HepG2 (cell line): ENCODE measurements around the gene L3MBTL4. TPM values are rescaled to one million over a fixed set of nuclear protein-coding genes. Genes with fewer than 3 reads are reported as not detected.

Experiments used
- ATAC-seq: fragments of 200-7000 bp; cut with Tn5 transposase; 3 replicates; pipeline ENCODE4 v1.9.1; 2020; ENCODE audit warnings: mild to moderate bottlenecking, moderate library complexity
- BruUV-seq: library from RNA; stranded (reverse); fragments of 400-500 nt; replicated peaks from 2 replicates; lab custom pipeline; 2021; lab: Mats Ljungman, UMichigan
- CTCF ChIA-PET: fragments of 300-600 bp; formaldehyde crosslinking; extraction: SDS; loops from one replicate; lab custom pipeline; 2021; ENCODE audit warnings: low total read pairs, inconsistent platforms, low intra/inter-chr PET ratio; lab: Yijun Ruan, JAX
- POLR2A ChIA-PET: fragments of 350-600 bp; sonication (Branson Sonifier 250); formaldehyde crosslinking; loops from one replicate; lab custom pipeline; 2020; ENCODE audit warnings: antibody characterized with exemption, inconsistent platforms; lab: Yijun Ruan, JAX
- DNase-seq: peaks from one replicate; pipeline ENCODE4 v3.0.0-alpha.2; 2015; ENCODE audit warnings: low spot score
- FAIRE-seq: peaks from 3 replicates; lab custom pipeline; 2011; peaks lifted over from hg19 to GRCh38; lab: Jason Lieb, UNC
- H2AFZ ChIP-seq: one replicate; pipeline ENCODE4 v1.6.1; 2011; ENCODE audit warnings: low read length, inconsistent platforms
- H3K27ac ChIP-seq: fragments of 300-600 bp; 3 replicates; pipeline ENCODE4 v1.8.0; 2011; ENCODE audit warnings: mixed run types, mild to moderate bottlenecking, mixed read lengths, low read length, inconsistent platforms; ENCODE audit not compliant: insufficient read depth; ENCODE audit errors: extremely low read length
- H3K27me3 ChIP-seq, 2 experiments: fragments of 200-600 bp in 1 of 2; 2 replicates in 1 of 2; 3 replicates in 1 of 2; pipeline versions ENCODE4 v1.6.0 to v1.8.0; 2011; ENCODE audit warnings: low read length in 2 of 2, mild to moderate bottlenecking in 2 of 2, moderate library complexity in 2 of 2, inconsistent platforms in 1 of 2; ENCODE audit not compliant: insufficient read depth in 2 of 2, control insufficient read depth in 1 of 2
- H3K36me3 ChIP-seq, 2 experiments: fragments of 200-600 bp in 1 of 2; replicated peaks in 1 of 2; 2 replicates in 1 of 2; 3 replicates in 1 of 2; pipeline versions ENCODE4 v1.5.1 to v1.8.0; 2011; ENCODE audit warnings: low read length in 2 of 2, inconsistent platforms in 1 of 2; ENCODE audit not compliant: insufficient read depth in 2 of 2, control insufficient read depth in 1 of 2
- H3K4me1 ChIP-seq: 2 replicates; pipeline ENCODE4 v1.5.1; 2012; ENCODE audit warnings: low read length, inconsistent platforms; ENCODE audit not compliant: insufficient read depth
- H3K4me2 ChIP-seq: 2 replicates; pipeline ENCODE4 v1.6.0; 2011; ENCODE audit warnings: low read depth, low read length, inconsistent platforms
- H3K4me3 ChIP-seq, 3 experiments: fragments of 200-600 bp in 1 of 3; sonication (generic), shearing (Covaris generic) in 1 of 3; replicated peaks in 1 of 3; 2 replicates each; pipeline ENCODE4 v1.5.1; 2011 to 2016; ENCODE audit warnings: low read length in 3 of 3, inconsistent platforms in 2 of 3, low read depth in 2 of 3, mild to moderate bottlenecking in 2 of 3, control low read depth in 1 of 3, mixed read lengths in 1 of 3; ENCODE audit not compliant: insufficient read depth in 1 of 3
- H3K79me2 ChIP-seq: one replicate; pipeline ENCODE4 v1.6.1; 2011; ENCODE audit warnings: low read length, inconsistent platforms; ENCODE audit not compliant: insufficient read depth
- H3K9ac ChIP-seq: 2 replicates; pipeline ENCODE4 v1.6.0; 2011; ENCODE audit warnings: mild to moderate bottlenecking, low read depth, low read length, inconsistent platforms; ENCODE audit not compliant: insufficient read depth
- H3K9me3 ChIP-seq: 2 replicates; pipeline ENCODE4 v1.5.1; 2012; ENCODE audit warnings: mild to moderate bottlenecking, low read length
- H4K20me1 ChIP-seq: 2 replicates; pipeline ENCODE4 v1.6.0; 2011; ENCODE audit warnings: inconsistent platforms, mild to moderate bottlenecking, low read length, moderate library complexity; ENCODE audit not compliant: insufficient read depth
- HIC2 ChIP-seq: sonication (generic); formaldehyde crosslinking; IDR thresholded peaks from 2 replicates; pipeline ENCODE4 v1.9.0; 2022; ENCODE audit warnings: low read depth, missing genetic modification reagents
- PBX3 ChIP-seq: sonication (generic); formaldehyde crosslinking; IDR thresholded peaks from 2 replicates; pipeline ENCODE4 v1.8.1; 2023; ENCODE audit warnings: missing genetic modification reagents, inconsistent platforms, borderline replicate concordance
- ZBTB44 ChIP-seq: sonication (generic); formaldehyde crosslinking; IDR thresholded peaks from 2 replicates; pipeline ENCODE4 v1.4.0; 2020; ENCODE audit warnings: missing genetic modification reagents
- ZNF609 ChIP-seq: sonication (generic); formaldehyde crosslinking; IDR thresholded peaks from 2 replicates; pipeline ENCODE4 v1.4.0; 2020; ENCODE audit warnings: mild to moderate bottlenecking, missing genetic modification reagents, borderline replicate concordance
- WGBS: methylation state at CpG from one replicate; pipeline ENCODE4 v1.1.6; 2017; ENCODE audit warnings: low lambda C conversion rate; 5-methylcytosine and 5-hydroxymethylcytosine counted together
- in situ Hi-C: cut with HindIII; loops from 2 replicates; pipeline ENCODE4 v1.10.0; 2017; ENCODE audit warnings: low pct_unique_long_range_greater_than_20kb; ENCODE audit not compliant: extremely low pct_ligation_motif_present
- intact Hi-C: fragments of 100-400 bp; cut with micrococcal nuclease; formaldehyde crosslinking; loops from one replicate; pipeline ENCODE4 v1.10.0; 2022; ENCODE audit not compliant: unreplicated experiment
- polyA plus RNA-seq, 8 experiments: library from polyadenylated mRNA; depleted of rRNA in 3 of 8; stranded (reverse) in 7 of 8; unstranded in 1 of 8; fragments of >200 nt; fragmentation: Illumina TruSeq in 4 of 8; extraction: Trizol in 4 of 8; gene quantifications; 2 replicates each; pipeline versions ENCODE4 v1.2.1 to v1.2.3, GENCODE V29; 2011 to 2016; ENCODE audit warnings: low read depth in 4 of 8, missing spikeins in 1 of 8, mixed read lengths in 1 of 8; ENCODE audit not compliant: insufficient read depth in 1 of 8
- total RNA-seq, 5 experiments: library from RNA; depleted of rRNA; stranded (reverse); fragments of >200 nt; fragmentation: Illumina TruSeq; extraction: Trizol; gene quantifications; 2 replicates each; pipeline ENCODE4 v1.2.3, GENCODE V29; 2016; ENCODE audit warnings: low read depth in 1 of 5

L3MBTL4 gene
- total and polyA plus RNA-seq, 2 of the 13 experiments (the other 11 are each of a cell fraction or from before 2014, with no cell fraction given), result 10.8 to 13.3 TPM

GRCh38 chr18:5975111-5976002 lies 439.4 kb downstream of the L3MBTL4 start:
- H3K27me3 ChIP-seq, result no peaks in the 10 kb centered on the region
- ChIA-PET CTCF (no interaction called here), POLR2A (no interaction called here)
- no peaks in the 10 kb centered on the region for H3K79me2 ChIP-seq
- in situ Hi-C loops, result no loop called here
- H3K4me2 ChIP-seq, result no peak overlapping the region
- DNase-seq (no peak), FAIRE-seq (no peak), ATAC-seq (no peak)
- TF ChIP-seq PBX3 (CRISPR knock-in tag) (no peak), ZNF609 (no peak), HIC2 (no peak), ZBTB44 (CRISPR knock-in tag) (no peak)
- H3K27ac ChIP-seq, result no peak overlapping the region
- peaks cover 3 to 5% of the 10 kb centered on the region in 2 experiments; a peak in 3 of 5 replicates for H3K36me3 ChIP-seq
- intact Hi-C loops, result no loop called here
- no peak overlapping the region for H3K4me3 ChIP-seq
- no TSS peak for BruUV-seq
- no peaks in the 10 kb centered on the region for H4K20me1 ChIP-seq
- H2AFZ ChIP-seq, result no peak overlapping the region
- no peaks in the 10 kb centered on the region for H3K9me3 ChIP-seq
- whole genome bisulfite sequencing, result 90% methylated on average over 10 of the region's 10 CpGs
- H3K9ac ChIP-seq, result no peak overlapping the region
- H3K4me1 ChIP-seq, result peaks cover 34% of the 10 kb centered on the region
